SK-N-MC (cell line): Measurements from ENCODE around the gene PFN2.

ENCODE experiments used
- EZH2 ChIP-seq: fragments of 200-600 bp; sonication (generic); IDR thresholded peaks from one replicate; pipeline ENCODE4 v1.6.1; 2017; ENCODE audit warnings: antibody characterized with exemption
- FOXP2 ChIP-seq: optimal IDR thresholded peaks from 2 replicates; pipeline ENCODE3; 2011; ENCODE audit warnings: mild to moderate bottlenecking, moderate library complexity; ENCODE audit not compliant: insufficient read depth; ENCODE audit errors: extremely low read length, control extremely low read depth
- POLR2AphosphoS5 ChIP-seq: IDR thresholded peaks from 2 replicates; pipeline ENCODE4 v1.6.1; 2012; ENCODE audit warnings: mild to moderate bottlenecking, low read depth, low read length, borderline replicate concordance

- TF ChIP-seq EZH2, result no peak
- TF ChIP-seq POLR2AphosphoS5, result no peak
- TF ChIP-seq FOXP2, result no peak
These were observed 18.6 kb upstream of the PFN2 start for GRCh38 chr3:149989307-149989706.
